Measurements from ENCODE around the gene ADAM12. TPM values are rescaled to one million over a fixed set of nuclear protein-coding genes. Genes with fewer than 3 reads are reported as not detected.

ADAM12 gene
- total RNA-seq, 4 donors from 2014 or later = 0.78 to 10.5 (median 1.2) TPM

DNA sequence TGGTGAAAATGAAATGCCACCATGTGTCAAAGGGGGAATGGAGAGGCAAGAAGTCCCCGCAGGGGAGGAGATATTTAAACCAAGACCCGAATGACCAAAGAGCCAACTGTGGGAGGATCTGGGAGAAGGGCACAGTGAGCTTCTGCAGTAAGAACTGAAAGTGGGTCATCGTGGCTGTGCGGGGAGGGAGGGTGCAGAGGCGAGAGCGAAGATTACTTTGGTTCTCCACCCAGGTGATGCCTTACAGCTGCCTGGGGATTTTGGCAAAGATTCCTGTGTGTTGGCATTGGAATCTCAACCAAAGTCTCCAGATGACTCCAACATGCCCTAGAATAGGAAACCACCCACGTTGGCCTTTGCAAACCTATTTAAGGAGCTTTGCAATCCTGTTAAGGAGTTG is 44.2 kb upstream of the ADAM12 start:
- Histone ChIP-seq H3K4me3 (no peak overlapping the region), H3K9me3 (no peaks in the 10 kb centered on the region), H3K27me3 (no peaks in the 10 kb centered on the region), H3K36me3 (no peaks in the 10 kb centered on the region), H3K4me1 (no peaks in the 10 kb centered on the region), H3K27ac (no peak overlapping the region)
- no peak for TF ChIP-seq POLR2A (IDR thresholded peaks at IDR 0.05)
- DNase-seq (ENCODE audit: low spot score in 2 of 2) = no peak
- WGBS, 2 donors = 83 to 90% methylated on average over 7 of the region's 7 CpGs

- 79% methylated on average over 2 of the region's 2 CpGs for WGBS, 2 donors
- no peaks in the 10 kb centered on the region for H3K4me1 ChIP-seq
- no peak overlapping the region for H3K4me3 ChIP-seq
- H3K36me3 ChIP-seq = no peaks in the 10 kb centered on the region
- no peaks in the 10 kb centered on the region for H3K9me3 ChIP-seq
- TF ChIP-seq EP300 (IDR thresholded peaks at IDR 0.05) (no peak), POLR2A (IDR thresholded peaks at IDR 0.05) (no peak), CTCF (IDR thresholded peaks at IDR 0.05) (no peak)
- H3K27me3 ChIP-seq = no peaks in the 10 kb centered on the region
- DNase-seq (ENCODE audit: low spot score in 2 of 2) = no peak
- H3K27ac ChIP-seq = no peak overlapping the region
Observed at GRCh38 chr10:126431816-126432215, 43.5 kb upstream of the ADAM12 start.

GRCh38 chr10:126430512-126430911 is 42.2 kb upstream of the ADAM12 start:
- H3K4me3 ChIP-seq = no peak overlapping the region
- no peak for DNase-seq (ENCODE audit: low spot score in 2 of 2)
- TF ChIP-seq POLR2A (IDR thresholded peaks at IDR 0.05) = no peak
- WGBS, 2 donors = 68 to 70% methylated on average over 2 of the region's 2 CpGs
- H3K27me3 ChIP-seq = no peaks in the 10 kb centered on the region
- H3K27ac ChIP-seq = no peak overlapping the region
- no peaks in the 10 kb centered on the region for H3K36me3 ChIP-seq
- no peaks in the 10 kb centered on the region for H3K9me3 ChIP-seq
- no peaks in the 10 kb centered on the region for H3K4me1 ChIP-seq

DNA sequence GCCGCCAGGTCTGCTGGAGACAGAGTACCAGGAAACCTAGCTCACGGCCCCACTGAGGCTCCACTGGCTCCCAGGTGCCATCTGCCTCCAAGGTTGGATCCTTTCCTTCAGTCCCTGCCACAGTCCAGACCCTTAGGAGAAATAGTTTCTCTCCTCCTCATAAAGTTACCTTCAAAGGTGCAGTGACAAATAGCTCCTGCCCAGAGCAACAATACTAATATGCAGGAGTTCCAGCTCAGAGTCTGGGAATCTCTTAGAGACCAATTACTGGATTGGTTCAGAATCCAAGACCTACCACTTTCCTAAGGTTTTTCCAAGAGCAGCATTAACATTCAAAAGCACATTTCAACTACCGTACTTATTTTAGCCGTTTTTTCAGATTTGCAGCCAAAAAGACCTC is 41.0 kb upstream of the ADAM12 start:
- Histone ChIP-seq H3K9me3 (peaks cover 0 to 6% (median 0%) of the 10 kb centered on the region in 4 donors), H3K4me3 (no peak overlapping the region), H3K36me3 (no peaks in the 10 kb centered on the region), H3K27me3 (no peaks in the 10 kb centered on the region), H3K27ac (no peak overlapping the region), H3K4me1 (no peaks in the 10 kb centered on the region)
- WGBS, 2 donors = 79 to 86% methylated on average over 4 of the region's 4 CpGs
- DNase-seq (ENCODE audit: low spot score in 2 of 2) = no peak
- no peak for TF ChIP-seq CTCF (IDR thresholded peaks at IDR 0.05)

DNA sequence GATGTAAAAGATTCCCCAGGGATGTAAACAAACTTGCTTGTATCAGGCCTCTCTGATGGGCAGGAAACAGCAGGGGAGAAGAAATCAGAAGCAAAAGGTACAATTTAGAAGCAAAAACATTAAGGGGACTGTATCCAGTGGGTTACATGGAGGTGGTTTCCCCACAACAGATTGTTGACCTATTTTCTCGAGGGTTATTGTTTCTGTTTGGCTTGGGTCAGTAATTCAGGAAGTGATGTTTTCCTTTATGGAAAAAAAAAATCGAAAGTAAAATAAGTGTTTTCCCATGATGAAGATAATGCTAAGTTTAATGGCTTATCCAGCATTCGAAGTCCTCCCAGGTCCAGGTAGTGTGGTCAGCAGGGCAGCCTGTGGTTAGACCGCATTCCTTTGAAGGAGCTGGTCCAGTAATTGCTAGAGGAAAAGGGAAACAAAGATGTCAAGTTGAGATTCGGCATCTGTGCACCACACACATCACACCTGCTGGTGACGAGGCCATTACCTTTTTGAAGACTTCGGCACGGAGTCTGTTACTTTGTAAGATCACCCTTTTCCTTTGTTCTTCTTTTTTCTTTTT is 37.3 kb upstream of the ADAM12 start:
- no peak for TF ChIP-seq EP300 (IDR thresholded peaks at IDR 0.05)
- TF ChIP-seq POLR2A (IDR thresholded peaks at IDR 0.05) = no peak
- TF ChIP-seq CTCF (IDR thresholded peaks at IDR 0.05) = no peak
- Histone ChIP-seq H3K9me3 (peaks cover 0 to 15% (median 0%) of the 10 kb centered on the region in 4 donors), H3K4me1 (no peaks in the 10 kb centered on the region), H3K36me3 (no peaks in the 10 kb centered on the region), H3K4me3 (no peak overlapping the region), H3K27ac (no peak overlapping the region), H3K27me3 (no peaks in the 10 kb centered on the region)
- 47 to 59% methylated on average over 8 of the region's 8 CpGs for WGBS, 2 donors
- no peak for DNase-seq (ENCODE audit: low spot score in 2 of 2)

DNA sequence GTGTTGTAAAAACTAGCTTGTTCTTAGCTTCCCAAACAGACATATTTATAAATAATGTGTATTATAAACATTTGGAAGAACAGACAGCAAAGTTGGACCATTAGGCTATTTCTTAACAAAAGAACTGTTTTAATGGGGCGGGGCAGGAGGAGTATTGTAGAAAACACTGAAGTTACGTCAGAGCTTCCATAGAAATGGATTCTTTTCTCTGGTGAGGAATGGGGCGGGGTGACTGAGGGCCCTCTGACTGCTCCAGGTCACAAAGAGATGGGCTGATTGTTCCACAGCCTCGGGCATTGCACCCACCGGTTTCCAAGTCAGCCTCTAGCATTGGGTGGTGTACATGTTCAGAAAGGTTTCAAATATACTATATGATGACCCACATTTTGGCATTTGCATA is 36.8 kb upstream of the ADAM12 start:
- Histone ChIP-seq H3K9me3 (peaks cover 0 to 15% (median 0%) of the 10 kb centered on the region in 4 donors), H3K4me3 (no peak overlapping the region), H3K27me3 (no peaks in the 10 kb centered on the region), H3K27ac (no peak overlapping the region), H3K4me1 (no peaks in the 10 kb centered on the region), H3K36me3 (no peaks in the 10 kb centered on the region)
- TF ChIP-seq CTCF (IDR thresholded peaks at IDR 0.05) (no peak), POLR2A (IDR thresholded peaks at IDR 0.05) (no peak), EP300 (IDR thresholded peaks at IDR 0.05) (no peak)
- 71 to 72% methylated on average over 5 of the region's 5 CpGs for WGBS, 2 donors
- no peak for DNase-seq (ENCODE audit: low spot score in 2 of 2)
